GM19372 (cell line): ENCODE data around the gene GVQW3.
"Not testable (repeated sequence)": the region's sequence is repeated elsewhere in the genome, so short reads cannot be mapped to it uniquely, and the experiment has no call there.

Experiments
- ATAC-seq: cut with Tn5 transposase; IDR thresholded peaks from one replicate; pipeline ENCODE4 v1.9.1; 2021; ENCODE audit warnings: mild to moderate bottlenecking, low read depth, moderate library complexity; ENCODE audit not compliant: unreplicated experiment

Gene GVQW3

DNA sequence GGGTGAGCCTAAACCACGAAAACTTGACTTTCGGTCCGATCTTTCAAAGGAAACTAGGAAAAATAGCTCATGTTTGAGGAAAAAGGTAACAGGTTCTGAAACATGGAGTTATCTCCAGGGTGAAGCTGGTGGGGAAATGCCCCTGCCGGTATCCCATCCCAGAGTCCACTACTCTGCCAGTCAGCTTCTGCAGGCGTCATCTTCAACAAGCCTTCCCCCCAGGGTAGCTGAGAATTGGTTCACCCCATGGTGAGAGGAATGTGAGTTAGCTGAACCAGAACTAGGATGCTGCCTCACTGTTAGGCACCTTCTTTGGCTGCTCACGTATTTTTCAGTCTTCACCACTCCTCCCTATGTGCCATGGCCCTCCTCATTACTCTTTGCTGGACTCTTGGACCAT, 1.1 kb downstream of the GVQW3 start:
- no peak for ATAC-seq

DNA sequence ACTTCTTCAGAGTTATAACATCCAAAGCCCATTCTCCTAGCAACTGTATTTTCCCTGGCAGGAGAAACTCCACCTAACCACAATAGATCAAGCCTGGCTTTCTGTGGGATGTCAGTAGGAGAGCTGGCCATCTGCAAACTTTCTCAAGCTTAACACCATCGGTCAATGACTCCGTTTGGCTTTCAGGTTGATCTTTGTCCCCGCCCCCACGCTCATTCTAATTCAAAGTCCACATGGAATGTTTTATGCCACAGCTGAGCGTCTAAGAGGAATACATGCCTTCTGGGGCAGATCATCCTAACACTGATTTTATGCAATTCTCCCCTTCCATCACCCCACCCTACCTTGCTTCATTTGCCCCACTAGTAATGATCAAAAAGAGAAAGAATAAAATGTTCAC, 4.8 kb downstream of the GVQW3 start:
- no peak for ATAC-seq

DNA sequence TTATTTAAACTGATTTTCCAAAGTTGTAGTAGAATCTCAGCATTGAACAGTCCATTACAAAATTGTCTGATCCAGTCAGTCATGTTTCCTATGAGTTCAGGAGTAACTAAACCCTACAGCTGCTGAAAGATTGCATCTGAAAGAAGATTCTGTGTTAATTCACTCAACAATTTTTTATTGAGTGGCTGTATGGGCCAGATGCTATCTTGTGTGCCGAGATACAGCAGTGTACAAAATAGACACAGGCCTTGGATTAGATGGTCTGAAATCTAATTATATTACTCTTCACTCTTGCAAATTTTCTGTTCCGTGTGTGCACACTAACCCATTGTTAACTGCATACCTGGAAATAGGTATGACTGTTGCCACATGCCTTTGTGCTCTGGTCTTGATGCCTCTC, 7.3 kb downstream of the GVQW3 start:
- no peak for ATAC-seq

DNA sequence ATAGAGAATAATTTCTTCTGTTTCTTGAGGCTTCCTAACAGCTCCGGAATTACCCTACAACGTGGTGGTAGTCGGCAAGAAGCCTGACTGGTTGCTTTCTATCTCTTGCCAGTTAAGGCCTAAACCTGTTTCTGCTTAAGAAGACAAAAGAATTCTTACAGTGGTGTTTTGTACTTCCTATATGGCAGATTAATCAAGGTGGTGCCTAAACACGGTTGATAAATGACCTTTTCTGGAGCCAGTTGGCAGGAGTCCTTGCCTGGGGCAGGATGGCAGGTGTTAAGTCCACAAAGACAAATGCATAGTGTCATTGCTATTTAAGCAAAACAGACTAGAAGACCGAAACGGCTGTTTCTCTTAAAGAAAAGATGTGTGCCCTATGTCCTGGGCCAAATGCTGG, 9.9 kb downstream of the GVQW3 start:
- ATAC-seq, result no peak

DNA sequence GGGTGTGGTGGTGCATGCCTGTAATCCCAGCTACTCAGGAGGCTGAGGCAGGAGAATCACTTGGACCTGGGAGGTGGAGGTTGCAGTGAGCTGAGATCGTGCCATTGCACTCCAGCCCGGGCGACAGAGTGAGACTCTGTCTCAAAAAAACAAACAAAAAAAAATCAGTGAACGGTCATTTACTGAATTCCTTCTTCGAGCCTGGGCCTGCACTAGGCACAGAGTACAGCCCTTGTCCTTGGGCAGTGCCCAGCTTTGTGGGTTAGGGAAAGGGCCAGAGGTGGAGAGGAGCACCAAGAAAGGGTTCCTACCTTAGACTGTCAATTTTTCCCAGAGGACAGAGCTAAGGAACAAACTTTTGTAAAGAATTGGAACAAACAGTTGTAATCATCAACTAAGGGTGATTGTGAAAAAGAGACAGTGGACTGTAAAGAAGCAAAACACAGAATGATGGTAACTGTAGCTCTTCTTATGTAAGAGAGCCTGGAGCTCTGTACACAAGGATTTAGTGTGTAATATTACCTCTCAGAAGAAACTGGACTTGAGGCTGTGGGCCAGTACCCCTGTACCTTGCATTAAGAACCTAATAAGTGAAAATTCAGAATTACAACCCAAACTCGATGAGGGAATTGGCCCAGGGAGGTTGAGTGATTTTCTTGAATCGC, 10.8 kb downstream of the GVQW3 start:
- no peak for ATAC-seq

DNA sequence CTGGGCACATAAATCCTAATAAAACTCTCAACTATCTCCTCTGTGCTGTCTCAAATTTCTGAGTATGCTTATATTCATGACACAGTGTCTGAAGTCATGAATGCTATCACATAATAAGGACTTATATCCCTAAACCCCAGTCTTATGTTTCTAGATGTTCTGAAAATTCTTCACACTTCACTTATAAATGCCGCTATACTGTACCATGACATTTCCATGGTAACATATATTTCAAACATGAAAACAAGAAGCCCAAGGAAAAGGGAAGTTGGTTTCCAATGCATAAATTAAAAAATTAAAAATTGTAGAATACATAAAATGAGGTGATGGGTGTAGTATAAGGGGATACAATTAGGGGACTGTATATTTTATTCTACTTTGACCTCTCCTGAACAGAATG, 11.7 kb downstream of the GVQW3 start:
- no peak for ATAC-seq

DNA sequence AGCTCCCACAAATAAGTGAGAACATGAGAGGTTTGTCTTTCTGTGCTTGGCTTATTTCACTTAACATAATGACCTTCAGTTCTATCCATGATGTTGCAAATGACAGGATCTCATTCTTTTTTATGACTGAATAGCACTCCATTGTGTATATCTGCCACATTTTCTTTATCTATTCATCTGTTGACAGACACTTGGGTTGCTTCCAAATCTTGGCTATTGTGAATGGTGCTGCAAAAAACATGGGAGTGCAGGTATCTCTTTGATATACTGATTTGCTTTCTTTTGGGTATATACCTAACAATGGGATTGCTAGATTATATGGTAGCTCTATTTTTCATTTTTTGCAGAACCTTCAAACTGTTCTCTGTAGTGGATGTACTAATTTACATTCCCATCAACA, 13.3 kb downstream of the GVQW3 start:
- no peak for ATAC-seq

DNA sequence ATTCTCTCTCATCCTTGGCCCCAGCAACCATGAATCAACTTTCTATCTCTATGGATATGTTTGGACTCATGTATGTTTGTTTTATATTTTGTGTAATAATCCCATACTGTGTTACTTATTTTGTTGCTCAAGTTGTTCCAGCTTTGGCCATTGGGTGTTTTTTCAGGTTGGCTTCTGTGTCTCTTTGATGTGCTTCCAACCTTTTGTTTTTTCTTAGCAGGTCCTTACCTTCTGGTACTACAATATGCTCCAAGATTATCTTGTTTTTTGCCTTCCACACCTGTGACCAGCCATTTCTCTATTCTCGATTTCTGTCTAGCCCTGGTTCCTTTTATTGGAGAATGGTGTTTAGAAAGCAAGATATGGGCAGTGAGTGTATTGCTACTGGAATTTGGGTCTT, 14.2 kb downstream of the GVQW3 start:
- no peak for ATAC-seq

DNA sequence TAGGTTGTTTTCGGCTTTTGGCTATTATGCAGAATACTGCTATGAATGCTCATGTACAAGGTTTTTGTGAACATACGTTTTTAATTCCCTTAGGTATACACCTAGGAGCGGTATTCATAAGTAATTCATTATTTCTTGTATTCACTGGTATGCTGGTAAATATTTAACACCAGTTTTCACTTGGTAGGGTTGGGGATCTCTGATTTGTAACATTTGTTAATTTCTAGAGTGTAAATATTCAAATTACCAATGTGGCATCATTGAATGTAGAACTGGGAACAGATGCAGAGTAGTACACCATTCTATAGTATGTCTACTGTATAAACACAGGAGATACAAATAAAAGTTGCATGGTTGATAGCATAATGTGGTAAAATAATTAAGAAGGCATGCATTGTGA, 16.3 kb downstream of the GVQW3 start:
- ATAC-seq, result no peak

DNA sequence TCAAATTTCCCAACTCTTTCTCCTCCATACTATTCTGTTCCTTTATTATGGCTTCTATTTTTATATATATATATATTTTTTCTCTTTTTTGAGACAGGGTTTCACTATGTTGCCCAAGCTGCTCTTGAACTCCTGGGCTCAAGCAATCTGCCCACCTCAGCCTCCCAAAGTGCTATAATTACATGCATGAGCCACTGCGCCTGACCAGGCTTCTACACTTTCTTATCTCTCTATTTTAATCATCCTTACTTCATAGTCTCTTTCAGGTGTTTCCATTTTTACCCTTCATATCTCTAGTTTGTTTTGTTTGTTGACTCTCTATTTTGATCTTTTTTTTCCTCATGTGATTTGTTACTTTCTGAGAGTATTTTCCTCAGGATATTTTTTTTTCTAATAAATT, 19.8 kb downstream of the GVQW3 start:
- no peak for ATAC-seq

DNA sequence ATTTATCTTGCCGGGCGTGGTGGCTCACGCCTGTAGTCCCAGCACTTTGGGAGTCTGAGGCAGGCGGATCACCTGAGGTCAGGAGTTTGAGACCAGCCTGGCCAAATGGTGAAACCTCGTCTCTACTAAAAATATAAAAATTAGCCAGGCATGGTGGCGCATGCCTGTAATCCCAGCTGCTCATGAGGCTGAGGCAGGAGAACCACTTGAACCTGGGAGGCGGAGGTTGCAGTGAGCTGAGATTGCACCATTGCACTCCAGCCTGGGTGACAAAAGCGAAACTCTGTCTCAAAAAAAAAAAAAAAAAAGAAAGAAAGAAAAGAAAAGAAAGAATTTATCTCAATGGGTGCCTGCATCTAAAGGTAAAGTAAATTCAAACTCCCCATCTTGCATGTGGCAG, 20.4 kb downstream of the GVQW3 start:
- not testable (repeated sequence) for ATAC-seq

DNA sequence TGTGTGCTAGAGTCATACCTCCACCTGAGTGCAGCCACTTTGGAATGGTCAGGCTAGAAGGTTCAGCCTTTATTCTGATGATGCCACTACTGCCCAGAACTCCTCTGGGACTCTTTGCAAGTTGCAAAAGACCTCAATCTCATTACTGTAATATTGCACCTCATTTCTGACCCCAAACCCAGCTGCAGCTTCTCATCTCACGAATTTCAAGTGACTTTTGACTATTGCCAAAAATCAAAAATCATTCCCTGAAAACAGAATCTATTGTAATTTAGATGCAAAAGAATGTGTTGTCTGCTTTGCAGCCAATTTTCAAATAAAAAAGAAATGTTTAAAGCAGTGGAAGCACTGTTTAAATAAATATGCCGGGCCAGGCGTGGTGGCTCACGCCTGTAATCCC, 25.2 kb downstream of the GVQW3 start:
- ATAC-seq, result no peak

DNA sequence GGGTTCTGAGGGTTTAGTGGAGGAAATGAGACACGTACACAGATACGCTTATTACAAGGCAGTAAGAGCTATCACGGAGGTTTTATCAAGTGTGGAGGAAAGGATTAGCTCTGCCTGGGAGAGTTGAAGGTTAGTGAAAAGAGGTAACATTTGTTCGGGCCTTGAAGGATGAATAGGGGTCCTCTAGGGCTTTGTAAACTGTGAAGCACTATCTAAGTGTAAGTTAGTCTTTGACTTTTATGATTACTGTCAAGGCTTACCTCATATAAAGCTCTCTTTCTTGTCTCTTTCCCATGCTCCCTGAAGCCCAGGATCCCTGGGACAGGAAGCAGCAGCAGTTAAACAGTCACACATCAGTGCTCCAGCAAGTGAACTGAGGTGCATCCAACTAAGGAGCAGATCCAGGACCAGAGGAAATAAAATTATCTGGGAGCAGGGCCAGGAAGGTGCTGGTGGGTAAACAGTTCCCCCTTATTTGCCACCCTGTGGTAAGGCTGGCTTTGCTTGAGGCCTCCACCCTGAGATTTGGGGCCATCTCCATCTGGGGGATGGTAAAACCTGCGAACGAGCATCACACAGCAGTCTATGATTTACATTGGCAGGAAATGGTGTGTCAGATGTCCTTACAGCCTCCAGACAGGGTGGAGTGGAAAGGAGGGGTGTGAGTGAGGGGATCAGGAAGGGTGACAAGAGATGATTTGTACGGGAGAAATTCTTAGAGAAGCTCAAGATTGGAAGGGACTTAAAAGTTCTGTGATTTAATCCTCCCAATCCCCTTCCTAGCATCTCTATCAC, 27.2 kb downstream of the GVQW3 start:
- no peak for ATAC-seq

DNA sequence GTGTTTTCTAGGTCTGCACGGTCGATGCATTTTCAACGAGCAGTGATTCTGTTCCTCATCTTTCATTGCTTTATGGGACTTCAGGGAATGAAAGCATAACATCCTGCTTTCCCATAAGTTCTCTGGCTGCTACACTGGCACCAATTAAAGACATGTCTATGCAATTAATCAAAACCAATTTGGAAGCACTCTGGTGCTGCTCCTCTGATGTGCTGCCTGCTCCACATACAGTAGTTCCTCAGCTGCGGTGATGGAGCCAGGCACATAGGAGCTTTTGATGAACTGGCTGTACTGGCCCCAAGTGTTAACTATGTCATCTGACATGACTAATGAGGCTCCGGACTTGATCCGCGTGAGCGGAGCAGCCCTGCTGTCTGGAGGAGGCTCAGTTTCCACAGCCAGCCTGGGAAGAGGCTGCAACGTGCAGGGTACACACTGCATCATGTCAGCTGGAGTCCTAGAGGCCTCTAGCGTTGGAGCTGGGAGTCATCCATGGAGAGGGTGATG, 29.8 kb downstream of the GVQW3 start:
- no peak for ATAC-seq

DNA sequence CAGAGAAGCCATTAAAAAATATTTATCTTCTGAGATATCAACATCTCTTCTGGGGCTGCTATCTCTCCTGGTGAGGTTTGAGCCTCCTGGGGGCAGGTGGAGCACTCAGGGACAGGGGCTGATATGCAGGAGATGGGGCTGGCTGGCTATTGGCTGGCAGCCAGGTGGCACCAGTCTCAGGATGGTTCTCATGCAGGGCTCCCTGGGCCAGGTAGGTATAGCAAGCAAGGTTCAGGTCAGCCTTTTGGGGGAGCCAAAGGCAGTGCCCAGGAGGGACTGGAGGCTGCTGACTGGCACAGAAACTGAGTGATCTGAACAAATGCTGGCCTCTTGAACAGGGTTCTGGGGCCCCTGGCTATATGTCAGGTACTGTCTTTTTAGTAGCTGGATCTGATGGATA, 34.0 kb downstream of the GVQW3 start:
- no peak for ATAC-seq

DNA sequence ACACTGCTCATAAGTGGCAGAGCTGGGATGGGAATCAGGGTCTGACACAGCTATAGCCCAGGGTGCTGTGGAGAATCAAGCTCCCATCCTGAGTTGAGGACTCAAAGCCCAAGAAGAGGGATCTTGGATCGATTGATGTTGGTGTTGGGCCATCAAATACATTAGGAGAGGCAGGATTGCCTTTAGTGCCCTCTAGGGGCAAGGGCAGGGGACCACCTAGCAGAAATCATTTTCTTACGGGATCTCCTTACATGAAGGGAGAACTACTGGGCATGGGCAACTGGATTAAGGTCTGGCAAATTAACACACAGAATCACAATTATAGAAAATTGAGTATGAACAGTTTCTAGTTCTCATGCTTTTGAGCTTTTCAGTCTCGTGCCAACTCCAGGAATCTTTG, 38.8 kb downstream of the GVQW3 start:
- no peak for ATAC-seq

DNA sequence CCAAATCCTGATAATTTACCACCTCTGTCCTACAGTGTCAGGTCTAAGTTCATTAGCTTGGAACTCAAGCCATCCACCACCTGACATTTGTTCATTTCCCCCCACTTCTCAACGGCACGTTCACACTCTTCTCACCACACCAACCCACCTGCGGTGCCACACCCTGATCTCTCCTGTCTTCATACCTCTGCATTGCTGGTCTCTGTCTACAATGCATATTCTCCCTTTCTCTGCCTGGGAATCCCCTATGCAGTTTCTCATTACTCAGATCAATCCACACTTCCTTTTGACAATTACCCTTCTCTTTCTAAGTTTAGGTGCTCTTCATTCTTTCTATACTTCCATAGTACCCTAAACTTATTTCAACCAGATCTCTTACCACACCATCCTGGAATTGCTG, 43.3 kb downstream of the GVQW3 start:
- no peak for ATAC-seq

DNA sequence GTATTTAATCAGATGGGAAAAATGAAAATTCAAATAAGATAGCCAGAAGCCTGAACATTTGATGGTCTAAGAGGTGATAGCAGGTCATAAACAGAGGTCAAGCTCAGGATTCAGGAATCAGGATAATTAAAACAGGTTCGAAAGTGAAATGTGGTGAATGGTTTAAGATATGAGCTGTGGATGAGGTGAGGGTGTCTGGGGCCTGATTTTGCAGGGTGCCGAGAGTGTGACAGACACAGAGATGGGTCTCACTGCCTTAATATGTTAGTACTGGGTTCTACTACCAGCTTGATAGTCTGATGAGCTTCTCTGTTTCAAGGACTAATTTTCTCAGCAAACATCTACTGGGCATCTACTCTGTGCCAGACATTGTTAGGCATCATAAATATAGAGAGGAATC, 43.8 kb downstream of the GVQW3 start:
- ATAC-seq, result no peak

DNA sequence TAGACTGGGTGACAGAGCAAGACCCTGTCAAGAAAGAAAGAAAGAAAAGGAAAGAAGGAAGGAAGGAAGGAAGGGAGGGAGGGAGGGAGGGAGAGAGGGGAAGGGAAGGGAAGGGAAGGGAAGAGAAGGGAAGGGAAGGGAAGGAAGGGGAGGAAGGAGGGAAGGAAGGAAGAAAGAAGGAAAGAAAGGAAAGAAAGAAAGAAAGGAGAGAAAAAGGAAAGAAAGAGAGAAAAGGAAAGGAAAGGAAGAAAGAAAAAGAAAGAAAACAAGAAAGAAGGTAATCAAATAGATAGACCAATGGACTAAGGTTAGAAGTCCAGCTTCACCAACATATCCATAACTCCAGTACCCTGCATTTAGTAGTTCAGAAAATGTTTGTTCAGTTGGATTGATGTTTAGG, 45.5 kb downstream of the GVQW3 start:
- ATAC-seq, result no peak

DNA sequence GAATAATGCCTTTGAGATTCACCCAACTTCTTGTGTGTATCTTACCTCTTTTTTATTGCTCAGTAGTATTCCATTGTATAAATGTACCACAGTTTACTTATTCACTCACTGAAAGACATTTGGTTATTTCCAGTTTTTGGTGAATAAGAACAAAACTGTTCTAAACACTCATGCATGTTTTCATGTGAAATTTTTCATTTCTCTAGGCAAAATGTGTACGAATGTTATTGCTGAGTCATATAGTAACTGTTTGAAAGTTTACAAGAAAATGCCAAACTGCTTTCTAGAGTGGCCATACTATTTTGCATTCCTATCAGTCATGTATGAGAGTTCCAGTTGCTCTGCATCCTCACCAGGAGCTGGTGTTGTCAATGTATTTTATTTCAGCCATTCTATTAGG, 54.9 kb downstream of the GVQW3 start:
- ATAC-seq, result no peak

DNA sequence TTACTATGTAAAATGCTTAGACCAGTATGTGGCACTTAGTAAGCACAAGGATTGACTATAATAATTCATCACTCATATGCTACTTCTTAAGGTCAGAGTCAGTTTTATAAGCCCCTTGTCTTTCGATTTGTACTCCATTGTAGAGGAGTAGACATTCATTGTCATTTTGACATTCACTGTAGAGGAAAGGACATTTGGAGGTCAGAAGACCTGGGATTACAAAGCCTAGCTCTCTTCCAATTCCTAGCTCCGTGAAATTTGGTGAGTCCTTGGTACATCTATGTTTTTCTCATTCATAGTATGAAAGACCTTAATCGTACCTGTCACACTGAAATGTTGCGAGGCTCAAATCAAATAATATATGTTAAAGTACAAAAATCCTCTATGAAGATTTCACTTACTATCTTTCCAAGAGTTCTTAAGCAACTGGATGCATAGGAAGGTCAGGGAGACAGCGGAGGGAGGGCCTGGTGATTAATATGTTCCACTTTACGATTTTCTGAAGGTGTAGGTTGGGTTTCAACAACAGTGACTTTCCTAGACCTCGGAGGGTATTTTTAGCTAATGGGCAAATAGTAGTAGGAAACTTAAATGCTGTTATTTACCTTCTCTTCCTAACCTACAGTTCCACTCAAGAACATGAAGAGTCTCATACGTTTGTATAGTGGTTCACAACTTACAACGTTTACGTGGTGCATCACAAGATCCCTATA, 62.3 kb downstream of the GVQW3 start:
- ATAC-seq, result no peak

DNA sequence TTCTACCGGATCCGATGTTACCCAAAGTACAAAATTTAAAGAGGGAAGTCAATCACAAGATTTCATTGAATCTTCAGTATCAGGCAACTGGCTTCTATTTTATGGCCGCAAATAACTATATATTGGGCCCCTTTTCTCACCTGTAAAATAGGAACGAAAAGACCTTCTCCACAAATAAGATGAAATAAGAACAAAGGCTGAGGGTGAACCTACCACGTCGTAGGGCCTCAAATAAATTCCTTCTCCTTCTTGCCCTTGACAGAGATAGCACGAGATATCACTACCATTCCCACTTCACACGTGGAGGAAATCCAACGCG, 62.9 kb downstream of the GVQW3 start:
- no peak for ATAC-seq
